Hepatocyte (in vitro differentiated cells): Measurements from ENCODE around the gene TCEAL7. TPM values are rescaled to one million over a fixed set of nuclear protein-coding genes. Genes with fewer than 3 reads are reported as not detected.
A peak's percentile ranks its signal among the peaks of the same experiment; 100 is the strongest.

ENCODE experiments used
- DNase-seq: peaks from one replicate; pipeline ENCODE4 v3.0.0-alpha.2; 2016; ENCODE audit warnings: low spot score
- H2AFZ ChIP-seq: fragments of 200-600 bp; sonication (generic); 2 replicates; pipeline ENCODE4 v1.6.0; 2016; ENCODE audit warnings: antibody characterized with exemption, mild to moderate bottlenecking
- H3K27ac ChIP-seq: fragments of 200-600 bp; sonication (generic); 2 replicates; pipeline ENCODE4 v1.5.1; 2016; ENCODE audit warnings: mild to moderate bottlenecking
- H3K27me3 ChIP-seq: fragments of 200-600 bp; sonication (generic); 2 replicates; pipeline ENCODE4 v1.6.1; 2016
- H3K36me3 ChIP-seq: fragments of 200-600 bp; sonication (generic); replicated peaks from 2 replicates; pipeline ENCODE4 v1.5.1; 2016; ENCODE audit warnings: low read depth; ENCODE audit not compliant: insufficient read depth
- H3K4me1 ChIP-seq: fragments of 200-600 bp; sonication (generic); 2 replicates; pipeline ENCODE4 v1.5.1; 2016; ENCODE audit warnings: mild to moderate bottlenecking, moderate library complexity; ENCODE audit not compliant: insufficient read depth
- H3K4me2 ChIP-seq: fragments of 200-600 bp; sonication (generic); 2 replicates; pipeline ENCODE4 v1.6.0; 2016
- H3K4me3 ChIP-seq: fragments of 200-600 bp; sonication (generic); 2 replicates; pipeline ENCODE4 v1.5.1; 2016; ENCODE audit warnings: mild to moderate bottlenecking
- H3K79me2 ChIP-seq: fragments of 200-600 bp; sonication (generic); 2 replicates; pipeline ENCODE4 v1.6.0; 2017; ENCODE audit warnings: mild to moderate bottlenecking
- H3K9me2 ChIP-seq: fragments of 200-600 bp; sonication (generic); replicated peaks from 2 replicates; pipeline ENCODE4 v1.6.0; 2017; ENCODE audit warnings: mild to moderate bottlenecking; ENCODE audit not compliant: insufficient read depth
- H3K9me3 ChIP-seq: fragments of 200-600 bp; sonication (generic); 2 replicates; pipeline ENCODE4 v1.5.1; 2016; ENCODE audit warnings: low read depth, mild to moderate bottlenecking
- H4K20me1 ChIP-seq: fragments of 200-600 bp; sonication (generic); 2 replicates; pipeline ENCODE4 v1.6.0; 2016; ENCODE audit warnings: mild to moderate bottlenecking; ENCODE audit not compliant: insufficient read depth, poor library complexity, severe bottlenecking
- EZH2 ChIP-seq: fragments of 200-600 bp; sonication (generic); IDR thresholded peaks from 2 replicates; pipeline ENCODE4 v1.6.1; 2016; ENCODE audit warnings: antibody characterized with exemption, mild to moderate bottlenecking, borderline replicate concordance
- EZH2phosphoT487 ChIP-seq: fragments of 200-600 bp; sonication (generic); IDR thresholded peaks from one replicate; pipeline ENCODE4 v1.6.1; 2018; ENCODE audit warnings: antibody characterized with exemption, mild to moderate bottlenecking, low read depth, moderate library complexity; ENCODE audit not compliant: unreplicated experiment, severe bottlenecking
- WGBS: methylation state at CpG from one replicate; pipeline ENCODE4 v1.1.6; 2016; ENCODE audit warnings: low lambda C conversion rate; ENCODE audit errors: missing lambda C conversion rate; 5-methylcytosine and 5-hydroxymethylcytosine counted together
- polyA plus RNA-seq: library from polyadenylated mRNA; unstranded; fragments of >200 nt; fragmentation: Nextera tagmentation; extraction: Ambion mirVana; gene quantifications from 2 replicates; pipeline ENCODE4 v1.2.1, GENCODE V29; 2016
- total RNA-seq: library from RNA; depleted of rRNA; stranded (reverse); fragments of >200 nt; gene quantifications from 2 replicates; pipeline ENCODE4 v1.2.3, GENCODE V29; 2014
- TF ChIP-seq, protein P1 (sequence below): fragments of 200-600 bp; sonication (generic); IDR thresholded peaks from 2 replicates; pipeline ENCODE4 v1.5.1; 2016; ENCODE audit warnings: antibody characterized with exemption, mild to moderate bottlenecking; ENCODE audit not compliant: poor library complexity

Gene TCEAL7
- total and polyA plus RNA-seq, 2 experiments from 2014 or later = 6.9 to 16.0 TPM

DNA sequence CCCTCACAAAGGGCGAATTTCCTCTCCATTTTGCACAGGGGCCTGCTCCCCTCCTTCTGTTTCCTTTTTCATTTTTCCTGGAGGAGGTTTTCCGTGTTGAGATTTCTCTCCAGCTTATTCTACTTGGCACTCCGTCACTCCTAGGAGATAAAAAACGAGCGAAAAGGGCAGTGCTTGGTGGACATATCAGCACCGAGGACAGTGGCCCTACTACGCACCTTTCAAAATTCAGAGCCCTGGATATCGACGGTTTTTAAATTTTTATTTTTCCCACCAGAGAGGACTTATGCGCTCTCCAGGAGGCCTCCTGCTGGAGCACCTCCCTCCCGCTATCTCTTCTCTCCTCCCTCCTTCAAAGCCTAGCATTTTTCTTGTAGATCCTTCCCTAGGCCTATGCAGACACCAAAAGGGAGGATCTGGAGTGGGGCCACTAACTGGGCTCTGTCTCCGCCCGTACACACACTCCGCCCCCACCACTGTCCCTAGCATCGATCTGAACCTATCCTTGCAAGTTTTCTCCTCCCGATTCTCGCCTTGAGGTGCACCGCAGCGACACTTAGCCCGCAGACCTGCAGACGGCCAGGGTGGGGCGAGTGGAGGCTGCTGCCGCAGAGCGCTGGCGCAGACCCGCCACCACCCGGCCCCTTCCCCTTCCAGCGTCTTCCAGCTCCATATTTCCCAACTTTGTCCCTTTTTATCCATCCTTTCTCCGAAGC, 17.8 kb downstream of the TCEAL7 start:
- no peak for TF ChIP-seq EZH2
- TF ChIP-seq, protein P1, sequence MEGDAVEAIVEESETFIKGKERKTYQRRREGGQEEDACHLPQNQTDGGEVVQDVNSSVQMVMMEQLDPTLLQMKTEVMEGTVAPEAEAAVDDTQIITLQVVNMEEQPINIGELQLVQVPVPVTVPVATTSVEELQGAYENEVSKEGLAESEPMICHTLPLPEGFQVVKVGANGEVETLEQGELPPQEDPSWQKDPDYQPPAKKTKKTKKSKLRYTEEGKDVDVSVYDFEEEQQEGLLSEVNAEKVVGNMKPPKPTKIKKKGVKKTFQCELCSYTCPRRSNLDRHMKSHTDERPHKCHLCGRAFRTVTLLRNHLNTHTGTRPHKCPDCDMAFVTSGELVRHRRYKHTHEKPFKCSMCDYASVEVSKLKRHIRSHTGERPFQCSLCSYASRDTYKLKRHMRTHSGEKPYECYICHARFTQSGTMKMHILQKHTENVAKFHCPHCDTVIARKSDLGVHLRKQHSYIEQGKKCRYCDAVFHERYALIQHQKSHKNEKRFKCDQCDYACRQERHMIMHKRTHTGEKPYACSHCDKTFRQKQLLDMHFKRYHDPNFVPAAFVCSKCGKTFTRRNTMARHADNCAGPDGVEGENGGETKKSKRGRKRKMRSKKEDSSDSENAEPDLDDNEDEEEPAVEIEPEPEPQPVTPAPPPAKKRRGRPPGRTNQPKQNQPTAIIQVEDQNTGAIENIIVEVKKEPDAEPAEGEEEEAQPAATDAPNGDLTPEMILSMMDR = no peak
- no peak for TF ChIP-seq EZH2phosphoT487
- H4K20me1 ChIP-seq = no peaks in the 10 kb centered on the region
- peak overlapping the region; percentile 13 for H3K4me2 ChIP-seq
- H3K27me3 ChIP-seq = no peaks in the 10 kb centered on the region
- no peak overlapping the region for H2AFZ ChIP-seq
- no peak overlapping the region for H3K4me3 ChIP-seq
- H3K9me2 ChIP-seq = no peaks in the 10 kb centered on the region
- no peaks in the 10 kb centered on the region for H3K9me3 ChIP-seq
- no peaks in the 10 kb centered on the region for H3K36me3 ChIP-seq
- 60% methylated on average over 29 of the region's 29 CpGs for WGBS
- no peaks in the 10 kb centered on the region for H3K4me1 ChIP-seq
- no peaks in the 10 kb centered on the region for H3K79me2 ChIP-seq
- no peak overlapping the region for H3K27ac ChIP-seq
- no peak for DNase-seq

DNA sequence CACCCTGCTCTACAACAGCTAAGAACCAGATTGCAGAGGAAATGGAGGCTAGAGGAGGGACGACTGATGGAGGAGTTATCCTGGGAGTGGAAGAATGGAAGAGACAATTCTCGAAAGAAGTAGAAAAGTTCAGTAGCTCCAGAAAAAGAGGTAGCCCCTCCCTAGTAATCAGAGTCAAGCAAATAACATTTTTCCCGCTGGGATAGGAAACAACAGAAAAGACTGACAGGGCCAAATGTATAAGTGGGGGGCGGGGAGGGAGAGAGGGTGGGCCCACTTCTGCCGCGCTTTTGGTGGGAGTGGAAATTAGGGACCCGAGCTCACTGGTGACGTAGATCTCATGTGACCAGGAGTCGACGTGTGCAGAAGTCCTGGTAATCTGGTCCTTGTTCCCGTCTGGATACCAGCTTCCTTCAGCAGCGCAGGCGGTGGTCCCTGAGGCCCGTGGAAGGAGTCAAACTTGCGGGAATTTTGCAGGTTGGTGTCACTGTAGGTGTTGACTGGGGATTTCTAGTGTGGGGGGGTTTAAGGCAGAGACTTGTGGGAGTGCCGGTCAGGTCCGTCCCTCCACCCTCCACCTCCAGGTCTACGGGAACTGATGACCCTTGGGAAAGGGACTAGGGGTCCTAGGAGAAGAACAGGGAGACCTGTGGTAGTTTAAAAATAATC, 26.2 kb downstream of the TCEAL7 start, which contains the start of gene TCEAL9:
Gene TCEAL9 (plus strand): TSS at position 377 of the 669 bp plus-strand sequence. CDS start 1,179 bp downstream, outside the sequence.
- Histone ChIP-seq H3K4me3 (peak within 1 kb of the TSS; percentile 54), H3K27me3 (no peaks in the 10 kb centered on the region), H3K79me2 (peaks cover 26% of the 10 kb centered on the region), H2AFZ (peak within 1 kb of the TSS; percentile 83), H4K20me1 (no peaks in the 10 kb centered on the region), H3K4me1 (no peaks in the 10 kb centered on the region), H3K4me2 (peak within 1 kb of the TSS; percentile 77), H3K27ac (peak within 1 kb of the TSS; percentile 97), H3K9me3 (no peaks in the 10 kb centered on the region), H3K9me2 (no peaks in the 10 kb centered on the region), H3K36me3 (no peaks in the 10 kb centered on the region)
- 43% methylated on average over 18 of the region's 18 CpGs for WGBS
- TF ChIP-seq EZH2 (no peak), EZH2phosphoT487 (no peak)
- TF ChIP-seq, protein P1 = no peak
- DNase-seq = peak; percentile 84

DNA sequence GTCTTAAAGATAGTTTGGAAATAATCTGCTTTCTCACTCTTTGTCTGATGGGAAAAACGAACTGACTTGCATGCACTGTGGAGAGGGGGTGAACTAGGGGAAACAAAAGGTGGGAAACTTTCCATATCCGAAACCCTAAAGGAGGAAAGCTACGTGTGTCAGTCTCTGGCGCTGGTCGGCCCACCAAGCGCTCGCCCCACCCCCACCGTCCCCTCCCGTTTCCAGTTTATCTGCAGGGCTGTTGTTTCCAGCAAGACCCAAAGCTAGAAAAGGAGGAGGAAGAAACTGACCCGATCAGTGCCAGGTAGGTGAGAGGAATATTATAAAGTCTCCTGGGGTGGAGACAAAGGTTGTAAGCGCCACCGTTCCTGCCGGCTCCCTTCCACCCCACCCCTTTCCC, 26.8 kb downstream of the TCEAL7 start:
- H3K4me3 ChIP-seq = peak overlapping the region; percentile 54
- H3K79me2 ChIP-seq = peaks cover 26% of the 10 kb centered on the region
- H3K9me3 ChIP-seq = no peaks in the 10 kb centered on the region
- peak overlapping the region; percentile 97 for H3K27ac ChIP-seq
- H3K4me2 ChIP-seq = peak overlapping the region; percentile 77
- H3K9me2 ChIP-seq = no peaks in the 10 kb centered on the region
- H4K20me1 ChIP-seq = no peaks in the 10 kb centered on the region
- 37% methylated on average over 11 of the region's 13 CpGs for WGBS
- no peaks in the 10 kb centered on the region for H3K4me1 ChIP-seq
- no peak for TF ChIP-seq EZH2
- no peak for TF ChIP-seq EZH2phosphoT487
- TF ChIP-seq, protein P1 = no peak
- peak; percentile 43 for DNase-seq
- H2AFZ ChIP-seq = peak overlapping the region; percentile 27
- H3K36me3 ChIP-seq = no peaks in the 10 kb centered on the region
- H3K27me3 ChIP-seq = no peaks in the 10 kb centered on the region
